ENCODE measurements around the gene HSFX1.
"Not testable (repeated sequence)": the region's sequence is repeated elsewhere in the genome, so short reads cannot be mapped to it uniquely, and the experiment has no call there.

HSFX1 gene

GRCh38 chrX:149773768-149774167, at the start of gene HSFX1:
Gene HSFX1, plus strand, starts transcription at chrX:149774068. Its CDS starts 614 bp downstream, at chrX:149774682.
- DNase-seq (ENCODE audit: low read depth in 2 of 2), result not testable (repeated sequence)

GRCh38 chrX:149727308-149727707, 46.6 kb upstream of the HSFX1 start:
- DNase-seq (ENCODE audit: low read depth in 2 of 2), result not testable (repeated sequence)

GRCh38 chrX:149742269-149742668, 31.6 kb upstream of the HSFX1 start:
- DNase-seq (ENCODE audit: low read depth in 2 of 2), result not testable (repeated sequence)

GRCh38 chrX:149746390-149747007, 27.4 kb upstream of the HSFX1 start:
- not testable (repeated sequence) for DNase-seq (ENCODE audit: low read depth in 2 of 2)

GRCh38 chrX:149757206-149758067, 16.4 kb upstream of the HSFX1 start:
- no peak for DNase-seq (ENCODE audit: low read depth in 2 of 2)

GRCh38 chrX:149758068-149758714, 15.7 kb upstream of the HSFX1 start:
- no peak for DNase-seq (ENCODE audit: low read depth in 2 of 2)

GRCh38 chrX:149758715-149759078, 15.2 kb upstream of the HSFX1 start:
- DNase-seq (ENCODE audit: low read depth in 2 of 2), result not testable (repeated sequence)

GRCh38 chrX:149759824-149760223, 14.0 kb upstream of the HSFX1 start:
- no peak for DNase-seq (ENCODE audit: low read depth in 2 of 2)

GRCh38 chrX:149760965-149761364, 12.9 kb upstream of the HSFX1 start:
- no peak for DNase-seq (ENCODE audit: low read depth in 2 of 2)

GRCh38 chrX:149761858-149762674, 11.8 kb upstream of the HSFX1 start:
- DNase-seq (ENCODE audit: low read depth in 2 of 2), result not testable (repeated sequence)

- DNase-seq (ENCODE audit: low read depth in 2 of 2), result no peak
Measured at GRCh38 chrX:149762696-149763614, 10.9 kb upstream of the HSFX1 start.

GRCh38 chrX:149770344-149770743, 3.5 kb upstream of the HSFX1 start:
- DNase-seq (ENCODE audit: low read depth in 2 of 2), result not testable (repeated sequence)

GRCh38 chrX:149773026-149773425, 842 bp upstream of the HSFX1 start:
- not testable (repeated sequence) for DNase-seq (ENCODE audit: low read depth in 2 of 2)

- not testable (repeated sequence) for DNase-seq (ENCODE audit: low read depth in 2 of 2)
Measured at GRCh38 chrX:149777999-149778398, 4.1 kb downstream of the HSFX1 start.

- DNase-seq (ENCODE audit: low read depth in 2 of 2), result not testable (repeated sequence)
Measured at GRCh38 chrX:149781727-149782126, 7.9 kb downstream of the HSFX1 start, which contains the start of gene MAGEA9. Gene MAGEA9, plus strand, starts transcription at chrX:149781930. Its CDS starts 4,281 bp downstream, at chrX:149786211.

GRCh38 chrX:149795531-149795930, 21.7 kb downstream of the HSFX1 start:
- not testable (repeated sequence) for DNase-seq (ENCODE audit: low read depth in 2 of 2)

- DNase-seq (ENCODE audit: low read depth in 2 of 2), result no peak
Measured at GRCh38 chrX:149799095-149799714, 25.3 kb downstream of the HSFX1 start.

GRCh38 chrX:149799938-149800337, 26.1 kb downstream of the HSFX1 start:
- DNase-seq (ENCODE audit: low read depth in 2 of 2), result no peak

GRCh38 chrX:149803458-149804062, 29.7 kb downstream of the HSFX1 start:
- no peak for DNase-seq (ENCODE audit: low read depth in 2 of 2)

- DNase-seq (ENCODE audit: low read depth in 2 of 2), result no peak
Measured at GRCh38 chrX:149804102-149804501, 30.2 kb downstream of the HSFX1 start.
